PFSK-1 (cell line): ENCODE results near the gene KDM2A.

Experiments
- FOXP2 ChIP-seq: optimal IDR thresholded peaks from 2 replicates; pipeline ENCODE3; 2011; ENCODE audit warnings: borderline replicate concordance, control low read depth, inconsistent platforms; ENCODE audit not compliant: insufficient read depth; ENCODE audit errors: extremely low read length, extremely low read depth
- POLR2AphosphoS5 ChIP-seq: IDR thresholded peaks from 2 replicates; pipeline ENCODE4 v1.6.1; 2012; ENCODE audit warnings: low read depth, mild to moderate bottlenecking, control low read depth, low read length, moderate library complexity
- REST ChIP-seq, 2 experiments: IDR thresholded peaks; 2 replicates each; pipeline versions ENCODE4 v1.6.1 to v1.8.0; 2011 to 2012; ENCODE audit warnings: low read depth in 2 of 2, low read length in 2 of 2, control low read depth in 1 of 2, inconsistent platforms in 1 of 2, mild to moderate bottlenecking in 1 of 2, moderate library complexity in 1 of 2; ENCODE audit not compliant: insufficient read depth in 1 of 2
- TAF1 ChIP-seq: IDR thresholded peaks from 2 replicates; pipeline ENCODE4 v1.6.1; 2012; ENCODE audit warnings: low read length, control low read depth, borderline replicate concordance; ENCODE audit not compliant: insufficient read depth

DNA sequence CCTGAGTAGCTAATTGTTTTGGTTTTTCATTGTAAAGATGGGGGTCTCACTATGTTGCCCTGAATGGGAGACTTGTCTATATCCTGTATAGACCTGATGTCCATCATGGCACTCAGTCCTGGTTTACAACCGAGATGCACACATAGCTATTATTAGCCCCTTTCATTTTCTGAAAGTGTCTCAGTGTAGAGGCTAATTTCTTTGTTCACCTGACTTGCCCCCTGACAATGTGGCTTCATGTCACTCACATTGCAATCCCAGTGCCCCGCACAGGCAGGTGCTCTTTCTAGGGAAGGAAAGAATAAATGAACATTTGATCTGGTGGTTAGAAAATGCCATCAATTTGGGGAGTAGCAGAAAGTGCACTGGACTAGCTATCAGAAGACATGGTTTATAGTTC is 13.1 kb upstream of the KDM2A start:
- TF ChIP-seq REST (IDR thresholded peaks at IDR 0.05; ENCODE audit: insufficient read depth in 1 of 2, low read depth in 2 of 2, low read length in 2 of 2), result no peak
- TF ChIP-seq POLR2AphosphoS5, result no peak
- no peak for TF ChIP-seq TAF1
- TF ChIP-seq FOXP2, result no peak
